GM18868 (cell line): ENCODE results near the gene TMEM9.
A peak's percentile ranks its signal among the peaks of the same experiment; 100 is the strongest.
"Not testable (repeated sequence)": the region's sequence is repeated elsewhere in the genome, so short reads cannot be mapped to it uniquely, and the experiment has no call there.

Source experiments
- ATAC-seq: cut with Tn5 transposase; IDR thresholded peaks from one replicate; pipeline ENCODE4 v1.9.1; 2021; ENCODE audit warnings: mild to moderate bottlenecking, moderate library complexity; ENCODE audit not compliant: unreplicated experiment

The TMEM9 gene

DNA sequence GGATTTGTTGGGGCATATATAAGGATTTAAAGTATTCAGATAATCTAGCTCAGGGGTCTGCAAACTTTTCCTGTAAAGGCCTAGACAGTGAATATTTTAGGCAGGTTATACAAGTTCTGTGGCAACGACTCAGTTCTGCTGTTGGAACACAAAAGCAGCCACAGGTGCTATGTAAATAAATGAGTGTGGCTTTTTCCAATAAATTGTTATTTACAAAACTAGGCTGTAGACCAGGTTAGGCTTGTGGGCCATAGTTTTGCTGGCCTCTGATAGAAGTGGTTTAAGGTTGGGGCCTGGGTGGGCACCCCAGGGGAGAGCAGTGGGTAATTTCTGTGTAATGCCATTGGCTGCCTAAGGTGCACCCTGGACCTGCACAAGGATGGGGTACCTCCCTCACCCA is 19.5 kb upstream of the TMEM9 start:
- no peak for ATAC-seq

DNA sequence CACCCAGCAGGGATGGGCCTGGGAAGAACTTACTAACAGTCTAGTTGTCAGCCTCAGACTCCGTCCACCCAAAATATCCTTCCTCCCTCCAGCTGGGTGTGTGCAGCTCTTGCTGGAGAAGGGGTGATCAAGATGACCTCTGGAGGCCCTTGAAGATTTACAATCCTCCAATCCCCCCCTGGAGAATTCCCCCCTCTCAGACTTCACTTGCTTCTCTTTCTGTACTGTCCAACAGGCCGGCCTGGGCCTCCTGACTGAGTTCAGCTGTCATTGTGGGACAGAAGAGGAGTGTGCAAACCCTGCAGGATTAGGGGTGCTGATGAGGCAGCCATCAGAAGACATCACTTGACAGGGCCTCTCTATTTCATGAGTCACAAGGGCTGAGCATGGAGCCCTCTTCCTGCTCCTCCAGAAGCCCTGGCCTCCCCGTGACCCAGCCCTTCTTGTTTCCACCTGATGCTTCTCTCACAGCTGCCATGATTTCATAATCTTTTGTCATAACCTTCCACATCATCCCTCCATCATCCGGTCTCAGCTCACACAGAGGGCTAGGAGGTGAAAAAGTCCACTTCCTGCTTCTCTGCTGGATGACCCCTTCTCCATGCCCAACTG is 18.8 kb upstream of the TMEM9 start:
- ATAC-seq = no peak

DNA sequence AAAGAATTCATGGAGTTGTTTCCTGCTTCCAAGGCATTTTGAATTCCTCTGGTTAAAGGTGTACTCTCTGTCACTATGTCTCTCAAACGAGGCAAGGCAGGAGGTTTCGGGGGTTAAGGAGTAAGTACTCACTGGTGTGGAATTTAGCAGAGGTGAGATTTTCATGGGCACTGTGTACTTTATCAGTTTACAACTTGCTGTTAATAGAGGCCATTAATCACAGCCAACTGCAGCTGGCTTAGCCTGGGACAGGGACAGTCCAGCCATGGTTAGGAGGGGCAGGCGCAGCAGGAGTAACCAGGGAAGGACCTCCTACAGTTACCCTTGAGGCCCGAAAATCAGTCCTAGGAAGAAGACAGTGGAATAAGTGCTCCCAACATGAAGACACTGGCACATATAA is 18.1 kb upstream of the TMEM9 start:
- no peak for ATAC-seq

DNA sequence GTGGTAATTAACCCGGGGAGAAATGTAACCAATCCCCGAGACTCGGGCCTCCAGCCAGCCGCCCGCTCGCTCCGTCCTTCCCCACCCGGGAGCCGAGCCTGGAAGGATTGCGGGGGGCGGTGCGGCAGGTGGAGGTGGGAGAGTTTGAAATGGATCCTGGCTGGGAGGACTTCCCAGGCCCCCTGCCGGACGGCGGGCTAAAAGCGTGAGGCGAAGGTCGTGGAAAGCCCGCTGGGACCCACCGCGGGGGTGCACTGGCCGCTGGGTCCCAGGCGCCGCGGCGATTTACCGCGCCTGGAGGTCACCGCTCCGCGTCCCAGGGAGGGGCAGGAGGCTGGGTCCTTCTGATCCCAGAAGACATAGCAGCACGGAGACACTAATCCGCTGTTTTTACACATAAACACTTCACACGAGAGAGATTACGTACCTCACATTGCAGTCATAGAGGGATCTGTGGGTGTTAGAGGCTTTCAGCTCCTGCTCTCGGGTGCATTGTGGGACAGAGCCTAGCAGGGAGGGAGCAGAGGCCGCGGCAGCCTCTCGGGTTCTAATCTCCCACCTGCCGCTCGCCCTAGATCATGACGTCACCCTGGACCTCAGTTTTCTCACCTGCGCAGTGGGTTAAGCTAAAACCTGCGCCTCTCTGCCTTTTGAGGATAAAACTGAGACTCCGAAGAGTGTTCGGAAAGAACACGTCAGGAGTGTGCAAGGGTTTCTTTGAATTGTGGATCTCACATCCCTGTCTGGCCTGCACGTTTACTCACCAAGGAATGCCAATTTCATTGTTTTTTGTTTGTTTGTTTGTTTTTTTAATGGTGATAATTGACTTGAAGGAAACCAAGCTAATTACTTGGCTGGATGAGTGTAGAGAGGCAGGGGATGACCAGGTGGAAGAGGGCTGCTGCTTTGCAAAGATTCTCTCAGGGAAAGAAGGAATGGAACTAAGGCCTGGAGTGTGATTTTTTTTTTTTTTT is 17.1 kb upstream of the TMEM9 start:
- peak; percentile 34 for ATAC-seq

DNA sequence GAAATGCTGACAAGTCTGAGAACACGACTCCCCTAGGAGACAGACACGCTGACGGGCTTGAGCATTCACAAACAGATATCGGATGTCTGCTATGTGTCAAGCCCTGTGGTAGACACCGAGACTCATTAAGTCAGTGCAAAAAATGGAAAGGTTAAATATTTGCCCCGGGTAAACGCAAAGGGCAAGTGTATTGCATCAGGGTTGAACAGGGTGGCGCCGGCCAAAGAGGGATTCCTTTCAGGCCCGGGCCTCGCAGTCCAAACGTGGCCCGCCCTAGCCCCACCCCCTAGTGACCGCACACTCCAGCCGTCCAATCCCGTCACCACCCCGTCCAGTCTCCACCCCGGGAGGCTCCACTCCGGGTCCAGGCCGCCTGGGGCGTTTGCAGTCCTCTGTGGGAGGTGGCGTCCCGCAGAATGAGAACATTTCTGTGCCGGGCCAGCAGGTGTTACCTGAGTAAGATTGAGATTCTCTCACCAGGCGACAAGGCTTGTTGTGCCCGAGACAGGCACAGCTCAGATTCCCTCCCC is 16.3 kb upstream of the TMEM9 start:
- peak; percentile 94 for ATAC-seq

DNA sequence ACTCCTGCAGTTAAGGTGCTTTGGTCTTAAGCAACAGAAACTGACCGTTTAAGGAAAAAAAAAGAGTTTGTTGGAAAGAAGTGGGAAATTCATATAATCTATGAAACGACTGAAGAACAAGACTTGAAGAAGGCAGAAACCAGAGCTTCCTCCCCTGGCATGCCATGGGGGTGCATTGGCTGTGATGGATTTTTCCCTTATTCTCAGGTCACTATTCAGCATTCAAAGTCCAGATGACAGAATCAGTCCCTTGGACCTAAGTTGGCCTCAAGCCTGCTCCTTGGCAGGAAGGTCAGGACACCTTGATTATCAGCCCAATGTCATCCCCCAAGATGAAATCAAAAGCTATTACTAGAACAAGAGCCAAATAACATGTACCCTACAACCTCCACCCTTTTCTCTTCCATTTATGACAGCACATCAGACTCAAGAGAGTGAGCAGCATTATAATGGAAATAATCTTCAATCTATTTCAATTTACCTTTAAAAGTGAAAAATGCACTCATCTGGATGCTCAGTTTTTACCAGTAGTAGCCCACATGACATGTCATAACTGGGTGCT is 15.8 kb upstream of the TMEM9 start:
- no peak for ATAC-seq

DNA sequence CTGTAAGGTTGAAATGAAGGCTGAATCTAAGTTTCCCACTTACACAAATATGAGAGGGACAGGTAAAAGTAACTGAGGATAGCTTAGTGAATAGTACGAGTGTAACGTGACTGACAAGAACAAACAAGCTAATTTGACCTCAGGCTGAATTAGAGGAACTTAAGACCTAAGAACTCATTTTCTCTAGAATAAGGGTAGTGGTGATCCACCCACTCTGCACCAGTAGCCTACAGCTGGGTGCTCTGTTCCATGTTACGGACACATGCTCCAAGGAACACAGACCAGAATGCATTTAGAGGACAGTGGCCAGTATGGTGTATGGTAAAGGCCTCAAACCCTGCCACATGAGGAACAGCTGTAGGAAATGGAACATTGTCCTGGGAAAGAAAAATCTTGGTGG is 14.9 kb upstream of the TMEM9 start:
- no peak for ATAC-seq

DNA sequence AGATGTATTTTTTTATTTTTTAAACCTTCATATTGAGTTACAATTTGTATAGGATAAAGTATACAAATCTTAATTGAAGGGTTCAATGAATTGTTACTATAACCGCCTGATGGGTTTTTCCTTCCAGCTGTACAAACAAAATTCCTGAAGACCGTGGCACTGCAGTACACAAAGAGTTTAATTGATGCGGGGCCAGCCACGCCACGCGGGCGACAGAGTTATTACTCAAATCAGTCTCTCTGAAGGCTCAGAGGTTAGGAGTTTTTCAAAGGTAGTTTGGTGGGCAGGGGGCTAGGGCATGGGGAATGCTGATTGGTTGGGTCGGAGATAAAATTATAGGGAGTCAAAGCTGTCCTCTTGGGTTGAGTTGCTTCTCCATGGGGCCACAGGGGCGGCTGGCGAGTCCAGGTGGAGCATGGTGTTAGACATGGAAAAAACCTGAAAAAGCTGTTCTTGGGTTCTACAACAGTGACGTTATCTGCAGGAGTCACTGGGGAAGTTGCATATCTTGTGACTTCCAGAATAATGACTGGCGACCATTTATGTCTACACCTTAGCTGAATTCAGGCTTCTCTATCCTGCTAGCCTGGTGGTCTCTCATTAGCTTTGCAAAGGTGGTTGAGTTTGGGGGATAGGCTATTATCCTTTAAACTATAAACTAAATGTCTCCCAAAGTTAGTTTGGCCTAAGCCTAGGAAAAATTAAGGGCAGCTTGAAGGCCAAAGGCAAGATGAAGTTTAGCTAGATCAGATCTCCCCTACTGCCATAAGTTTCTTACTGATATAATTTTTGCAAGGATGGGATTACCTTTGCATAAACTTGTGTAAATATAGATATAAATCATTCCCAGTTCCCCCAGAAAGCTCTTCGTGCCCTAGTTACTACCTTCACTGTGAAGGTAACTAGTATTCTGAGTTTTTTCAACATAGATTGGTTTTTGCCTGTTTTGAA is 13.0 kb upstream of the TMEM9 start:
- ATAC-seq = no peak

DNA sequence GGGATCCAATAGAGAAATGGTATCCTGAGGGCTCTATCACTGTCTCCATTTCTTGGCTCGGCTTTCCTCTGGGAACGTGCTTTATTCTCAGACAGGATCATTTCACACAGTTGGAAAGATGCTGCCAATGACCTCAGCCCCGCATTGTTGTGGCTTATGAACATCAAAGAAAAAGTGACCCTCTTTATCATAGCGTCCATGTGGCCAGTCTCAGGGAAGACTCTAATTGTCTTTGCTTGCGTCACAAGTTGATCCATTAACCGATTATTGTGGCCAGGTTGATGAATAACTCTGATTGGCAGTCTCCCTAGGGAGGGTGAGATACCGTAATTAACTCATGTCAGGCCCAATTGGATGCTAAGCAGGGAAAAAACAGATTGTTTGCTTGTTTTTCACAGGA is 10.4 kb upstream of the TMEM9 start:
- ATAC-seq = no peak

DNA sequence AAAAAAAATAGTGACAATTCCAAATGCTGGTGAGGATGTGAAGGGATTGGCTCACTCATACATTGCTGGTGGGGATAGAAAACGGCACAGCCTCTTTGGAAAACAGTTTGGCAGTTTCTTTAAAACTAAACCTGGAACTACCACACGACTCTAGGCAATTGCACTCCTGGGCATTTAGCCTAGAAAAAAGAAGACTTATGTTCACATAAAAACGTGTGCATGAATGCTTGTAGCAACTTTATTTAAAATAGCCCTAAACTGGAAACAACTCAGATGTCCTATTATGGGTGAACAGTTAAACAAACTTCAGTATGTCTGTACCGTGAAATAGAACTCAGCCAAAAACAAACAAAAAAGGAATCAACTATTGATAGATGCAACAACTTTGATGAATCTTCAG is 9.4 kb upstream of the TMEM9 start:
- ATAC-seq = no peak

DNA sequence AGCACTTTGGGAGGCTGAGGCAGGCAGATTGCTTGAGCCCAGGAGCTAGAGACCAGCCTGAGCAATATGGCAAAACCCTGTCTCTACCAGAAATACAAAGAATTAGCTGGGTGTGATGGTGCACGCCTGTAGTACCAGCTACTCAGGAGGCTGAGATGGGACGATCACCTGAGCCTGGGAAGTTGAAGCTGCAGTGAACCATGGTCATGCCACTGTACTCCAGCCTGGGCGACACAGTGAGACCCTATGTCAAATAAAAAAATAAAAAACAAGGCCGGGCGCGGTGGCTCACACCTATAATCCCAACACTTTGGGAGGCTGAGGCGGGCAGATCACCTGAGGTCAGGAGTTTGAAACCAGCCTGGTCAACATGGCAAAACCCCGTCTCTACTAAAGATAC is 8.8 kb upstream of the TMEM9 start:
- not testable (repeated sequence) for ATAC-seq

DNA sequence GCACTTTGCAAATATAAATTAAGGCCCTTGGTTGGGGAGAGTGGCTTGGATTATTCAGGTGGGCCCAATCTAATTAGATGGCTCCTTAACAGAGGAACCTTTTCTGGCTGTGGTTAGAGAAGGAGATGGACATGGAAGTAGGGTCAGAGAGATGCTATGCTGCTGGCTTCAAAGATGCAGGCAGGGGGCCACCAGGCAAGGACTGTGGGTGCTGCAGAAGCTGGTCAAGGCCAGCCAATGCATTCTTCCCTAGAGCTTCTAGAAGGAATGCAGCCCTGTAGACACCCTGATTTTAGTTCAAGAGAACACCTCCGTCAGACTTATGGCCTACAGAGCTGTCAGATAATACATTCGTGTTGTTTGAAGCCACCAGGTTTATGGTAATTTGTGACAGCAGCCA is 3.7 kb upstream of the TMEM9 start:
- no peak for ATAC-seq

DNA sequence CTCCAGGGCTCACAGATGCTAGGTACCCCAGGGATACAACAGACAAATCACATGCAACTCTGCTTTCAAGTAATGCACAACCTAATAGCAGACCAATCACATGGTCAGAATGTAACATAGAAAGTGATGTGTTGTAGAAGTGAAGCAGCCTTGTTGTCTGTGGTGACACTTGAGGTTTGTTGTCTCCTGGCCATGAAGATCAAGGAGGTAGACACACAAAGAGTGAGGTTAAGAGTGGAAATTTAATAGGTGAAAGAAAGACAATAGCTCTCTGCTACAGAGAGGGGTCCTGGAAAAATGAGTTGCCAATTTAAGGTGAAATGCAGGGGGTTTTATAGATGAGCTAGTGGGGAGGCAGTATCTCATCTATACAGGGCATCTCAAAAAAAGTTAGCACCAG is 2.5 kb upstream of the TMEM9 start:
- no peak for ATAC-seq

DNA sequence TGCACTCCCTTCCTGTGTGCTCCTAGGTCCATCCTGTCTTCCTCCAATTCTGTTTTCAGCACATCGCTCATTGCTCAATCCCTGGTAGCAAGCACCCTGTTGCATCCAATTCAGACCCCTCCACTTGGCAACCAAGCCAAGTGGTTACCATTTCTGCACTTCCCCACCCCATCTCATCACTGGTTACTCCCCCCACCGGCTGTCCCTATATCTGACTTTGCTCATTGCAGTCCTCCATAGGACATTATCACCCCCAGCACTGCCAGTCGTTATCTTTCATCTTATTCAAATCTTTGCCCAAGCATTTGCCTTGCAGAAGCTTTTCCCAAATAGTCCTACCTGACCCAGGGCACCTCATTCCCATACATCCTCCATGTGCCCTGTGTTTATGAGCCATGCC is 2.1 kb upstream of the TMEM9 start:
- ATAC-seq = no peak

DNA sequence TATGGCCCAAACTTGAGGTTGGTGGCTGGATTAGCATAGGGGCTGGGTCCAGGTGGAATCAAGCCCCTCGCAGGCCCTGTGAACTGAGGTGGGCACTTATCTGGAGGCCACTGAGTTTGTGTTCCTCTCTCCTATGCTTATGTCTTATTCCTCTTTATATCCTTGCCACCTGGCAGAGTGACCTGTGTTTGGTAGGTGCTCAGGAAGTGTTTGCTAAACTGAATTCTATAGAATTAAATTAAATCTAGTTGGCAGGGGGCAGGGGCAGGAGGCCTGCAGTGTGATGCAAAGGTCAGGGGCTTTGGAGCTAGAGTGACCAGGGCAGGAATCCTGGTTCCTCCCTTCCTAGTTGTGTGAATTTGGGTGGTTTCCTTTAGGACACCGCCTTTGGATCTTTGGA is 1.1 kb upstream of the TMEM9 start:
- no peak for ATAC-seq

DNA sequence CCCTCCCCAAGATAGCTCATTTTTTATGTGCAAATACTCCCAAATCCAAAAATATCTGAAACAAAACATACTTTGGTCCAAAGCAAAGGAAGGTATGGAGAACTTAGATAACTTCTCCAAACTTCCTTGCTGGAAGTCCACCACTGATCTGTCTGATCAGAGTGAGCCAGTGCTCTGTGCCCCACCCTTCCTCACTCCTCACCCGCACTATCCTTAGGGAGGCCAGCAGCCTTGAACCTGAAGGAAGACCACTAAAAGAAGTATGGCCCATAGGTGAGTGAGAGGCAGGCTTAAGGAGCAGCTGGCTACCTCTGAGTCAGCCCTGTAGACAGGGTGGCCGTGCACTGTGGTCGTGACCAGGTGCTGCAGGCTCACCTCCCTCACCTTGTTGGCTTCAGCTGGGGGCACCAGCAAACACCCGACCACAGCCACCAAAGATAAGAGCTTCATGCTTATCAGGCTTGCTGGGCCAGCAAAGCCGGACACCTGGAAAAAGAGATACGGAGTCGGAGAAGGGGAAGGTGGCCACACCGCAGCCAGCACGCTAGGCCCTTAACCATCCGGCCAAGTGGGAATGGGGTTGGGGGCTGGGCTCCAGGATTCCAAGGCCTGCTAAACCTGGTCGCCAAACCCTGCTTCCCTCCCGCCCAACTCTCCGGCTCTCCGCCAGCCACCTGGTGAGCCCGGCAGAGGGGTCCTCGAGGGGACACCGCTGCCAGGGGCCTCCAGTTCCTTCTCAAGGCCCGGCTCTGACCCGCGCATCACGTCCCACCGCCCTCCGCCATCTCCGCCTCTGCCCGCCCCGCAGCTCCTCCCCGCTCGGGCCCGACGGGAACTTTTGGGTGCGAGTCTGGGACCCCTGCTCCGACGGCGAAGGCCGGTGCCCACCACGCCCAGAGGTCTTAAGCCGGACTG is 543 bp downstream of the TMEM9 start:
- peak; percentile 66 for ATAC-seq

DNA sequence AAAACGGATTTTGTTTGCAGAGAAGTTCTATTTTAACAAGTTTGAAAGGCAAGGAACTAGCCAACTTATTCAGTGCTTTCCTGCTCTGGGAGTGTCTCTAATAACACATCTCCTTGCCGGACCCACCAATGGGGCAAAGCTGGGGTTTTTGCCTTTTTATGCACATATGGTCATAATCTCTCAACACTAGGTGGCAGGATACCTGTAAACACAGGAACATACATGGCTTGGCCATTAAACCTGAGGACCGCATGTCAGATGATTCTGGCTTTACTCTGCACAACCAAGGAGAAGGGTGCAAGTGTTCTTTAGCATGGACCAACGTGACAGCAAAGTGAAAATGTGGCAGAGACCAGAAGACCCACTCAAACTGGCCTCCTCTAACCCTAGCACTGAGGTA is 4.9 kb downstream of the TMEM9 start:
- no peak for ATAC-seq

DNA sequence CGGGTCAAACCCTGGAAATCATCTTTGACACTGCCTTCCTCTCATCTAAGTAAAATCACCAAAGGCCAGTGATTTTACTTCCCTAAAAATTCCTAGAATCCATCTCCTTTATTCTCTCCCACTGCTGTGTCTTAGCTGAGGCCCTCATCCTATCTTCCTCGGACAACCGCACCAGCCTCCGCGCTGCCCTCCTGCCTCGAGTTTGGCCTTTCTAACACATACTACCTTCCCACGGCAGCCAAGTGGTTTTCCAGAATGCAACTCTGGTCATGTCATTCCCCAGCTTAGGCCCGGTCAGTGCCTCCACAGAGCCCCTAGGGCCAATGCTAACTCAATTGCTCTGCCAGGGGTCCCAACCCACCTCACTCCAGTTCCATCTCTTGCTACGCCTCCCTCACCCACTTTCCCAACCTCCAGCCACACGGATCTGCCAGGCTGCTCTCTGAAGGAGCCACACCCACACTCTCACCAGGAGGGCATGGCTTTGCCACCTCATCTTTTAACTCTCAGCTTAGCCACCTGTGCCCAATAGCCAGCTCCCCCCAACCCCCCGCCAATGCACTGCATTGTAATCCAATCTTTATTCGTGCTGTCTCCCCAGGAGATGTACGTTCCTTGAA is 6.8 kb downstream of the TMEM9 start:
- no peak for ATAC-seq
